Epidermal melanocyte (primary cell): ENCODE results near the gene RAC3.

Experiments used
- DNase-seq: peaks from one replicate; pipeline ENCODE4 v3.0.0; 2011; ENCODE audit warnings: low spot score; ENCODE audit not compliant: insufficient read length

RAC3 gene

DNA sequence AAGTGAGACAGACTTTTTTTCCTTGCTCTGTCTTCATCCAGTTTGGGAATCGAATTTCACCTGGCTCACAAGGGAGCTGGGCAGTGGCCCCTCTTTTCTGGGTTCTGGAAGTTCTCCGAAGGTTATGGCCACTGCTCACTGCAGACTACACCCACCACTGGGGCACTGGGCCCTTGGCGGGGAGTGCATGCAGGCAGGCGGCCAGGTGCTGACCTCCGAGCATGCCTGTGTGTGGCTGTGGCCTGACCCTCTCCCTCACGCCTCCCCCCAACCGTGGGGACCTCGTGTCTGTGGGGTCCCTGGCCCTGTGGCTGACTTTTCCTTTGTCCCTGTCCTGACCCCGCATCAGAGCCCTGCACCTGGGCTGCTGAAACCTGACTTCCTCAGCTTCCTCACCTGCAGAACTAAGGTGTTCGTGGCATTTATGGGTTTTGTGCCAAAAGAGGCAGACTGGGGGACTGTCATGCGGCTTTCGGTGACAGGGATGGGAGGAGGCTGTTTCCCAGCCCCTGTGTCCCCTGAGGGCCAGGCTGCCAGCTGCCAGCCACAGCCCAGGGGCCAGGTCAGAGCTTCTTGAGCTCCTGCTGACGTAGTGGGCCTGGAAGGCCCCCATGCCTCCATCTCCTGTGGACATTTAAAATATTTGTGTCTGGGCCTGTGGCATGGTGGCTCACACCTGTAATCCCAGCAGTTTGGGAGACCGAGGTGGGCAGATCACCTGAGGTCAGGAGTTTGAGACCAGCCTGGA is 32.6 kb upstream of the RAC3 start:
- no peak for DNase-seq

DNA sequence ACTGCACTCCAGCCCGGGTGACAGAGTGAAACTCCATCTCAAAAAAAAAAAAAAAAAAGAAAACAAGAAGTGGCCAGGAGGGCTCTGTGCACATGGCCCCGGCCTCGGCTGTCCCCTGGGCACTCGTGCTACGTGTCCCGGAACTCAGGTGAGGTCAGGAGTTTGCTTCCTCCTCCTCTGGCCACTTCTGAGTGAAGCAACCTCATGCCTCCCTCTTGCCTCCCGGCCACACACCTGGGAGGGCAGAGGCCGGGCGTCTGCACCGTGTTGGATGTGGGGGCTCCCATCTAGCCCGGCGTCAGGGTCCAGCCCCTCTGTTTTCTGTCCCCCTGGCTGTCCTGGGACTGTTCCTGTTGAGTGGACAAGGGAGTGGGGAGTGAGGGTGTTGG is 31.9 kb upstream of the RAC3 start:
- DNase-seq: no peak

- no peak for DNase-seq
Measured at GRCh38 chr17:81999976-82000802, 31.3 kb upstream of the RAC3 start.

DNA sequence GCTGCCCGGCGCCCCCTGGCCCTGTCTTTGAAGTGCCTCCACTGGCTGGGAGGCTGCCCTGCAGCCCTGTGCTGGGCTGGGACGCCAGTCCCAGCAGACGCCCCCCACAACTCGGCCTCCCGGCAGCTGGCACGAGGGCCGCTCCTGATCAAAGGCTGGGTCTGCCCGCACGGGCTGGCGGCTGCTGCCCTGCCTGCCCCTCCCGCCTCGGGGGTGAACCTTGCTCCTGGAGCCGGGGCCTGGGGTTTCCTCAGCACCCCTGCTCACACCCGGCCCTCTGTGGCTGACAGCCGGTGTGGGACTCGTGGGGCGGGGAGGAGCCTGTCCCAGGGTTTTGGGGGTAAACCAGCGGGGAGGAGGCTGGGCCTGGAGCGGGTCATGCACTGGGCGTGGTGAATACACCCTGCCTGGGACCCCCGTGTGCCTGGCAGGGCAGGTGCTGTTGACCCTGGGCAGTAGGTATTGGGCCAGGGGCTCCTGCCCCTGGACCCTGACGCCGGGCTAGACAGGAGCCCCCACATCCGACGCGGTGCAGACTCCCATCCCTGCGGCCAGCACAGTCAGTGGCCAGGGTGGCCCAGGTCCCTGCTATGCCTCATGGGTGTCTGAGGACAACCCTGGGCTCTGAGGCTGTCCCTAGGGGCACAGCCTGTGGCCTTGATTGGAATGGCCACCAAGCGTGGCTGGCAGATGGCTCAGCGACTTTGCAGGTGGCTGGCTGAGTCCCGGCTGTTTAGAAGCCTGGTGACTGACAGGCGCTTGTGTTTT is 30.5 kb upstream of the RAC3 start:
- no peak for DNase-seq

- no peak for DNase-seq
Measured at GRCh38 chr17:82001571-82002056, 29.9 kb upstream of the RAC3 start.

DNA sequence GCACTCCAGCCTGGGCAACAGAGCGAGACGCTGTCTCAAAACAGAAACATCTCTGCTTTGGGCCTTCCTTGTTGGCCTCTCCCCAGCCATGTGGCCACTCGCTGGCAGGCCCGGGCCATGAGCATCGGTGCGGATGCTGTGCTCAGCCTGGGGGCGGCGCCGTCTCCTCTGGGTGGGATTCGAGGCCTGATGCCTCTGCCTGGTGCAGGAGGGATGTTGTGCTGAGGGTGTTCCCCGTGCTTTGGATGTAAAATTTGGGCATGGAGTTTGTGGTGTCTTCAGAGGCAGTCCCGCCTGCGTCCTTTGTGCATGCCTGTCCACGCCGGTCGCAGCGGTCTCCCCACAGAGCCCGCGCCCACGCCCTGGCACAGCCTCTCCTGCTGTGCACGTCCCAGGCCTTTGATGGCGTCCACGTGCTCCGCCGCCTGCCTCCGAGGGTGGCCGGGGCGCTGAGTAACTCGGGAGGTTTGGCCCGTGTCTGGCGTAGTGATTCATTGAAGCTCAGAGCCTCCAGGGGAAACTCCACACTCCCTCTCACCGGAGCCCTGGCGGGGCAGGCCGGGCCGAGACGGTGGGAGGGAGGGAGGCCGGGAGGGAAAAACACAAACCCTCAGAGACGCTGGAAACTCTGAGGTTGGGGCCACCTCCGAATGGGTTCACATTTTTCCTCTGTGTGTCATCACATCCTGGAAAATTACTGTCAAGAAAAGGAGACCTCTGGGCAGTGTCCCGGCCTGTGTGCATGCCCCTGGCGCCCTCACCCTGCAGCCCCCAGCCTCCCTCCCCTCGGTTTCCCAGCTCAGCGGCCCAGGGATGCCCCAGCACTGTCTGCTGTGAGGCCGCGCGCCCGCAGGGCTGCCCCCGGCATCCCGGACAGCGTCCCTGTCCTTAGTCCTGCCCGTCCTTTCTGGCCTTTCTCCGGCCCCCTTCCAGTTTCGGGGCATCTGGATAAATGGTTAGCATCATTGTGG is 27.8 kb upstream of the RAC3 start:
- peak; percentile 89 for DNase-seq

- DNase-seq: no peak
Measured at GRCh38 chr17:82004517-82005455, 26.7 kb upstream of the RAC3 start.

- no peak for DNase-seq
Measured at GRCh38 chr17:82005701-82006348, 25.7 kb upstream of the RAC3 start.

DNA sequence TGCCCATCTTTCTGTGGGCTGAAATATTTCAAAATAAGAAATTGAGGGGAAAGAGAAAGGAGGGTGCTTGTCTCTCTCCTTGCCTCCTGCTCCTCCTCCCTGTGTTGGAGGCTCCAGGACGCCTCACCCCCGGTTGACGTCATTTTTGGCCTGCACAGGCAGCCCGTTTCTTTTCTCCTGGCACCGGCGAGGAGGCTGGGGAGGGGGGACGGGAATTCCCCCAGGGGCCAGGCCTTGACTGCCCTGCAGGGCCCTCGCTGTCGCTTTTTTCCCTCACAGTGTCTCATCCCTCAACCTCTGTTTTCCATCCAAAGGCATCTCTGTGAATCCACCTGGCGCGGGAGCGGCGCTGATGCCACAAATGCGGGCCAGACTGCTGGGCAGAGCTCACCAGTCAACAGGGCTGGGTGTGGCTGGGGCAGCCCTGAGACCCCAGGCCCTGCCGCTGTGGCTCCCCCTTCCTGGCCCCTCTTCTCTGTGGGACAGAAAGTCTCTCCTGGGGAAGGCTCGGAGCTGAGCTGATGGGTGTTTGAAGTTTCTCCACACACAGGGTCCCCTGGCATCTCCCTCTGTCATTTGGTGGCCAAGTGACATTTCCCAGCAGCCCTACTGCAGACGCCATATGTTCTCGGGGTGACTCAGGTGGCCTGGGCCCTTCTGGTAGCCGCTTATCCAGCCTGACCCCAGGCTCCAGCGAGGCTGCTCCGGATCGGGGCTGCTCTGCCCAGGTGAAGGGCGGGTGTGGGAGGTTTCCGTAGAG is 24.8 kb upstream of the RAC3 start:
- DNase-seq: no peak

DNA sequence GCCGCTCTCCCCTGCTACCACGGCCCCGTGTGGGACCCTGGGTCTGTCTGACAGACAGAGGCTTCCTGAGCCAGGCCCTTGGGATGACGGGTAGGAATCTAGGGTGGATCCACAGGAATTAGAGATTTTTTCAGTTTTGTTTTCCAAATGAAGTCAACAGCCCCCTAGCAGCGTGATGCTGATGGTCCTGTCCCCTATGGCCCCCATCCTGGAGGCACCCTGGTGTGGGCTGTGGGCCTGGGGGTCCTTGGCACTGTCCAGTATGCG is 24.3 kb upstream of the RAC3 start:
- no peak for DNase-seq

DNA sequence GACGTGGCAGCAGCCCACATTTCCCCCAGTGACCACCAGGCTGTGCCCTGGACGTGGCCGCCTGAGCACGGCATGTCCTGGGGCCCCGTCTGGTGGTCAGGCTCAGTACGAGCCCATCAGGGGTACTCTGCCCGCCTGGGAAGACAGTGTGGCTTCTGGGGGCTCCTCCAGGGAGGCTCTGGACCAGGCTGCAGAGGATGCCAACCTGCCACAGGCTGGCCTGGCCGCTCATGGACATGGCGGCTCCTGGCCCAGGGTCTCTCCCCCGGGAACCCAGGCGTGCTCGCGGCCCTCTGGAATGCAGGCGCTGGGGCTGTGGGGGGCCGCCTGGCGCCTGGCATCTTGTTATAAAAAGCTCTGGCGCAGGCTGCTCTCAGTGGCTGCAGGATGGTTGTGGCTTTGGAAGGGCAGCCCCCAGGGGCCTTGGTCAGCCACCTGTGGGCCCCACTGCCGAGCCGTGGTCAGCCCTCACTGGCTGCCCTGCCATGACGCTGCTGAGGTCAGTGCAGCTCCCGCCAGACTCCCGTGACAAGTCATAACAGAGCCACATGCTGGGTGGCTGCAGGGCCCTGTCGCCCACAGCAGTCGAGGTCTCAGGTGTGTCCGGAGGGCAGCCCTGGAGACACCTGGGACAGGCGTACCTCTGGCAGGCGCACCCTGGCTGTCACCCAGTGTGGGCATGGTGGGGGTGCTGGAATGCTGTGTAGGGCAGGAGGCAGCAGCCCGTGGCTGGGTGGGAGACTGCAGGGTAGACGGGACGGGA is 23.8 kb upstream of the RAC3 start:
- no peak for DNase-seq

DNA sequence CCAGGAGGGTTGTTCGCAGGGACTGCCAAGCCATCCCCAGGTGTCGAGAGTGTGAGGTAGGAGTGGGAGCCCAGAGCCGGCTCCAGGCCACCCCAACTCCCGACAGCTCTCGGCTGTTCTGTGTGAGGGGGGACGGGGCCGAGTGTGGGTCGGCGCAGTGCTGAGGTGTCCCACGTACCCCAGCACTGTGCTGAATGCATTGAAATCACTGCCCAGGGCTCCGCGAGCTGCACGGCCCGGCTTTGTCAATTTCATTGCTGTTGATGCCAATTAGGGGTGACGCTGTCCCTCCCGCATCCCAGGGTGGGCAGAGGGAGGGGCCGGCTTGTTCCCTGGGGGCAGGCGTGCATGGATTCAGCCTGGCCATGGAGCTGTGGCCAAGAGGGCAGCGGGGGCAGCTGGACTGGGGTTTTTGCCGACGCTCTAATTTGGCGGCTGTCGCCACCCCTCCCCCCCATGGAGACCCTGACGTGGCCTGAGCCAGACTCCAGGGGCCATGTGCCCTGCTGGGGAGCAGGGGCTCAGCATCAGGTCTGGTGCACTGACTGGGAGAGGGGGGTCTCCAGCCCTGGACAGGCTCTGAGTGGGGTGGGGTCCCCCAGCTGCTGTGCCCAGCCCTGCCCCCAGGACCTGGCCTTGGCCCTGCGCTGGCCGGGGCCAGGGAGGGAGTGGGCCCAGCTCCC is 23.1 kb upstream of the RAC3 start:
- DNase-seq: no peak

- no peak for DNase-seq
Measured at GRCh38 chr17:82008941-82009405, 22.5 kb upstream of the RAC3 start.

GRCh38 chr17:82009413-82009812 is 22.1 kb upstream of the RAC3 start:
- no peak for DNase-seq

DNA sequence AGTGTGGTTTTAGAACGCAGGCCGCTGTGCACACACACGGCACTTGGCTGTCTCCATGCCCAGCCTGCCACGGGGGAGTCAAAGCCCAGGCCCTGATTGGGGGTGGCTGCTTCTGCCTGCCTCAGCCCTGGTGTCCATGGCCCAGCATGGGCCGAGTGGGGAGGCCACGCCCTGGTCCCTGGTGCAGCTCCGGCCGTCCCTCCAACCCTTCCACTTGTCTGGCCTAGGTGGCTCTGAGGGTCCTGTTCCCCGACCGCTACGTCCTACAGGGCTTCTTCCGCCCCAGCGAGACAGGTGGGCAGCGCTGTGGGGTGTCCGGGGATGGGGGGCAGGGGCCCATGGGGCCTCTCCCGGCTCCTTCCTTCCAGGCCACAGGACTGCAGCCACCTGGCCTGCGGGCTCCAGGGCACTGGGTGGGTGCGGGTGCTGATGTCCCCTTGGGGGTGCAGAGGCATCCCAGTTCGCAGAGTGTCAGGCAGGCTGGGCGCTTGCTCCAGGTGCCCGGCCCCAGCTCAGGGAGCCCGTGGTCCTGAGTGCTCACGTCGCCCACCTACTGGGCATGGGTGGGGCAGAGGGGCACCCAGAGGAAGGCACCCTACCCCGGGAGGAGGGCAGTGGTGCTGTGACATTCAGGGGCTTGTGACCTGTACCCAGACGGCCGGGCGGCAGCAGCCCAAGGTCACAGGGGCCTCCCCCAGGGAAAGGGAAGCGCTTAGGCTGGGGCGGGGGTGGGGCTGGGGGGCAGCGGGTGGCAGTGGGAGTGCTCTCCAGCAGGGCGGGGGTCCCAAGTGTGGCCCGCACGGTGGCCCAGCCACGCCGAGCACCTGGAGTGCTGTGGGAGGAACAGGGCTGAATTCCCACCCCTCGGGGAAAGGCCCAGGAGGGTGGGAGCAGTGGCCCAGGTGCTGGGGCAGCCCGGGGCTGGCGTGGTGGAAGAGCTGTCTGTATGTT is 20.6 kb upstream of the RAC3 start:
- no peak for DNase-seq

GRCh38 chr17:82011617-82012187 is 19.8 kb upstream of the RAC3 start:
- DNase-seq: no peak
